Hepatocyte (in vitro differentiated cells): ENCODE measurements around the gene ZCCHC24. TPM values are rescaled to one million over a fixed set of nuclear protein-coding genes. Genes with fewer than 3 reads are reported as not detected.

Experiments
- DNase-seq: peaks from one replicate; pipeline ENCODE4 v3.0.0-alpha.2; 2016; ENCODE audit warnings: low spot score
- H2AFZ ChIP-seq: fragments of 200-600 bp; sonication (generic); 2 replicates; pipeline ENCODE4 v1.6.0; 2016; ENCODE audit warnings: antibody characterized with exemption, mild to moderate bottlenecking
- H3K27ac ChIP-seq: fragments of 200-600 bp; sonication (generic); 2 replicates; pipeline ENCODE4 v1.5.1; 2016; ENCODE audit warnings: mild to moderate bottlenecking
- H3K27me3 ChIP-seq: fragments of 200-600 bp; sonication (generic); 2 replicates; pipeline ENCODE4 v1.6.1; 2016
- H3K36me3 ChIP-seq: fragments of 200-600 bp; sonication (generic); replicated peaks from 2 replicates; pipeline ENCODE4 v1.5.1; 2016; ENCODE audit warnings: low read depth; ENCODE audit not compliant: insufficient read depth
- H3K4me1 ChIP-seq: fragments of 200-600 bp; sonication (generic); 2 replicates; pipeline ENCODE4 v1.5.1; 2016; ENCODE audit warnings: mild to moderate bottlenecking, moderate library complexity; ENCODE audit not compliant: insufficient read depth
- H3K4me2 ChIP-seq: fragments of 200-600 bp; sonication (generic); 2 replicates; pipeline ENCODE4 v1.6.0; 2016
- H3K4me3 ChIP-seq: fragments of 200-600 bp; sonication (generic); 2 replicates; pipeline ENCODE4 v1.5.1; 2016; ENCODE audit warnings: mild to moderate bottlenecking
- H3K79me2 ChIP-seq: fragments of 200-600 bp; sonication (generic); 2 replicates; pipeline ENCODE4 v1.6.0; 2017; ENCODE audit warnings: mild to moderate bottlenecking
- H3K9me2 ChIP-seq: fragments of 200-600 bp; sonication (generic); replicated peaks from 2 replicates; pipeline ENCODE4 v1.6.0; 2017; ENCODE audit warnings: mild to moderate bottlenecking; ENCODE audit not compliant: insufficient read depth
- H3K9me3 ChIP-seq: fragments of 200-600 bp; sonication (generic); 2 replicates; pipeline ENCODE4 v1.5.1; 2016; ENCODE audit warnings: low read depth, mild to moderate bottlenecking
- H4K20me1 ChIP-seq: fragments of 200-600 bp; sonication (generic); 2 replicates; pipeline ENCODE4 v1.6.0; 2016; ENCODE audit warnings: mild to moderate bottlenecking; ENCODE audit not compliant: insufficient read depth, poor library complexity, severe bottlenecking
- CTCF ChIP-seq: fragments of 200-600 bp; sonication (generic); IDR thresholded peaks from 2 replicates; pipeline ENCODE4 v1.5.1; 2016; ENCODE audit warnings: antibody characterized with exemption, mild to moderate bottlenecking; ENCODE audit not compliant: poor library complexity
- EZH2 ChIP-seq: fragments of 200-600 bp; sonication (generic); IDR thresholded peaks from 2 replicates; pipeline ENCODE4 v1.6.1; 2016; ENCODE audit warnings: antibody characterized with exemption, mild to moderate bottlenecking, borderline replicate concordance
- EZH2phosphoT487 ChIP-seq: fragments of 200-600 bp; sonication (generic); IDR thresholded peaks from one replicate; pipeline ENCODE4 v1.6.1; 2018; ENCODE audit warnings: antibody characterized with exemption, mild to moderate bottlenecking, low read depth, moderate library complexity; ENCODE audit not compliant: unreplicated experiment, severe bottlenecking
- WGBS: methylation state at CpG from one replicate; pipeline ENCODE4 v1.1.6; 2016; ENCODE audit warnings: low lambda C conversion rate; ENCODE audit errors: missing lambda C conversion rate; 5-methylcytosine and 5-hydroxymethylcytosine counted together
- polyA plus RNA-seq: library from polyadenylated mRNA; unstranded; fragments of >200 nt; fragmentation: Nextera tagmentation; extraction: Ambion mirVana; gene quantifications from 2 replicates; pipeline ENCODE4 v1.2.1, GENCODE V29; 2016
- total RNA-seq: library from RNA; depleted of rRNA; stranded (reverse); fragments of >200 nt; gene quantifications from 2 replicates; pipeline ENCODE4 v1.2.3, GENCODE V29; 2014

ZCCHC24 gene
- total and polyA plus RNA-seq, 2 experiments from 2014 or later, result 20.1 to 20.6 TPM

GRCh38 chr10:79401015-79401921, 44.2 kb downstream of the ZCCHC24 start:
- Histone ChIP-seq H2AFZ (no peak overlapping the region), H3K27ac (peak overlapping the region; percentile 93)

GRCh38 chr10:79400146-79401004, 45.0 kb downstream of the ZCCHC24 start:
- TF ChIP-seq EZH2 (no peak), EZH2phosphoT487 (no peak), CTCF (peak; percentile 59)
- H3K4me2 ChIP-seq, result peak overlapping the region; percentile 58

More at GRCh38 chr10:79401015-79401921, 44.2 kb downstream of the ZCCHC24 start:
- Histone ChIP-seq H3K9me2 (no peaks in the 10 kb centered on the region), H3K27me3 (no peaks in the 10 kb centered on the region), H3K4me1 (peaks cover 89% of the 10 kb centered on the region), H3K9me3 (no peaks in the 10 kb centered on the region), H4K20me1 (no peaks in the 10 kb centered on the region), H3K36me3 (no peaks in the 10 kb centered on the region), H3K4me2 (peak overlapping the region; percentile 30), H3K79me2 (peaks cover 21% of the 10 kb centered on the region), H3K4me3 (no peak overlapping the region)
- WGBS, result 66% methylated on average over 23 of the region's 23 CpGs
- TF ChIP-seq CTCF (no peak), EZH2 (no peak), EZH2phosphoT487 (no peak)
- DNase-seq, result no peak

GRCh38 chr10:79399223-79399831, 46.1 kb downstream of the ZCCHC24 start:
- Histone ChIP-seq H3K9me3 (no peaks in the 10 kb centered on the region), H3K4me3 (no peak overlapping the region)

More at GRCh38 chr10:79400146-79401004, 45.0 kb downstream of the ZCCHC24 start:
- peak; percentile 65 for DNase-seq
- WGBS, result 60% methylated on average over 11 of the region's 11 CpGs
- Histone ChIP-seq H2AFZ (no peak overlapping the region), H3K36me3 (no peaks in the 10 kb centered on the region), H3K9me3 (no peaks in the 10 kb centered on the region), H3K27me3 (no peaks in the 10 kb centered on the region), H3K4me1 (peaks cover 80% of the 10 kb centered on the region), H3K79me2 (peaks cover 30% of the 10 kb centered on the region), H3K27ac (peak overlapping the region; percentile 93), H4K20me1 (no peaks in the 10 kb centered on the region), H3K4me3 (no peak overlapping the region), H3K9me2 (no peaks in the 10 kb centered on the region)

More at GRCh38 chr10:79399223-79399831, 46.1 kb downstream of the ZCCHC24 start:
- Histone ChIP-seq H3K4me1 (peaks cover 70% of the 10 kb centered on the region), H3K27me3 (no peaks in the 10 kb centered on the region), H3K4me2 (peak overlapping the region; percentile 58), H4K20me1 (no peaks in the 10 kb centered on the region), H3K79me2 (peaks cover 34% of the 10 kb centered on the region), H3K36me3 (no peaks in the 10 kb centered on the region), H3K27ac (peak overlapping the region; percentile 93), H2AFZ (no peak overlapping the region), H3K9me2 (no peaks in the 10 kb centered on the region)
- WGBS, result 31% methylated on average over 11 of the region's 15 CpGs
- DNase-seq, result peak; percentile 88
- TF ChIP-seq EZH2, result no peak
- TF ChIP-seq CTCF, result no peak
- no peak for TF ChIP-seq EZH2phosphoT487
